Measurements from ENCODE around the gene NPC1. TPM values are rescaled to one million over a fixed set of nuclear protein-coding genes. Genes with fewer than 3 reads are reported as not detected.
"Not testable (repeated sequence)": the region's sequence is repeated elsewhere in the genome, so short reads cannot be mapped to it uniquely, and the experiment has no call there.

NPC1 gene
- total RNA-seq, 1 donor from 2014 or later: 30.1 TPM

- Mint-ChIP-seq H3K4me1 (ENCODE audit: low read depth) (peaks cover 35% of the 10 kb centered on the region), H3K4me3 (no peak overlapping the region), H3K27me3 (ENCODE audit: insufficient read depth) (no peaks in the 10 kb centered on the region), H3K27ac (no peak overlapping the region), H3K36me3 (ENCODE audit: low read depth) (no peaks in the 10 kb centered on the region), H3K9me3 (peaks cover under 1% of the 10 kb centered on the region)
- no peak for DNase-seq (ENCODE audit: low spot score)
- intact Hi-C loops (cut with micrococcal nuclease): loop anchor here (1.0 to 5.0 kb wide), 6 partner anchors 19 to 421 kb away; partner anchors contain the start of gene NPC1
These were observed 88.2 kb downstream of the NPC1 start for GRCh38 chr18:23498117-23498516.

DNA sequence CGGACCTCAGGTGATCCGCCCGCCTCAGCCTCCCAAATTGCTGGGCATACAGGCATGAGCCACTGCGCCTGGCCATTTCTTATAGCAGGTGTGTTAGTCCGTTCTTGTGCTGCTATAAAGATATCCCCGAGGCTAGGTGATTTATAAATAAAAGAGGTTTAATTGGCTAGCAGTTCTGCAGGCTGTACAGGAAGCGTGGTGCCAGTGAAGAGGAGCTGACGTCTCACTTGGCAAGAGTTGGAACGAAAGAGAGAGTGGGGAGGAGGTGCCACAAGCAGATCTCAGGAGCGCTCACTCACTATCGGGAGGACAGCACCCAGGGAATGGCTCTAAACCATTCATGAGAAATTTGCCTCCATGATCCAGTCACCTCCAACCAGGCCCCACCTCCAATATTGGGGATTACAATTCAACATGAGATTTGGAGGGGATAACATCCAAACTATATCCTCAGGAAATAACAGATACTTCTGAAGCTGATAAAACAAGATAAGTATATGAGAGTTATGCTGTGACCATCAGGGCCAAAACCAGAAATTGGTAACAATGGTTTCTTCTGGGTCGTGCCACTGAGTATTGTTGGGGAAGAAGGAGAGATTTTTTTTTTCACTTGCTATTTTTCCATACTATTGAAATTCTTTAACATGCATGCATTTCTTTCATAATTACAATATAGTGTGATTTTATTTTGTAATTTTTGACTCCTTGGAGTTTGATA, 90.4 kb downstream of the NPC1 start:
- Mint-ChIP-seq H3K4me1 (ENCODE audit: low read depth) (peaks cover 20% of the 10 kb centered on the region), H3K27ac (no peak overlapping the region), H3K4me3 (no peak overlapping the region), H3K36me3 (ENCODE audit: low read depth) (no peaks in the 10 kb centered on the region), H3K27me3 (ENCODE audit: insufficient read depth) (no peaks in the 10 kb centered on the region), H3K9me3 (peaks cover 3% of the 10 kb centered on the region)
- intact Hi-C loops (cut with micrococcal nuclease): loop anchor here (5.0 kb wide), 1 partner anchor 331 kb away; no protein-coding TSS in a partner anchor
- DNase-seq (ENCODE audit: low spot score): no peak

- DNase-seq (ENCODE audit: low spot score): no peak
- H3K27ac Mint-ChIP-seq: no peak overlapping the region
- peaks cover 25% of the 10 kb centered on the region for H3K4me1 Mint-ChIP-seq (ENCODE audit: low read depth)
- no peaks in the 10 kb centered on the region for H3K36me3 Mint-ChIP-seq (ENCODE audit: low read depth)
- peaks cover 3% of the 10 kb centered on the region for H3K9me3 Mint-ChIP-seq
- no peak overlapping the region for H3K4me3 Mint-ChIP-seq
- no peaks in the 10 kb centered on the region for H3K27me3 Mint-ChIP-seq (ENCODE audit: insufficient read depth)
- intact Hi-C loops (cut with micrococcal nuclease): loop anchor here (5.0 kb wide), 1 partner anchor 332 kb away; no protein-coding TSS in a partner anchor
These were observed 91.3 kb downstream of the NPC1 start for GRCh38 chr18:23494992-23495391.

GRCh38 chr18:23493654-23494053, 92.7 kb downstream of the NPC1 start:
- peaks cover 17% of the 10 kb centered on the region for H3K4me1 Mint-ChIP-seq (ENCODE audit: low read depth)
- H3K27me3 Mint-ChIP-seq (ENCODE audit: insufficient read depth): no peaks in the 10 kb centered on the region
- H3K4me3 Mint-ChIP-seq: no peak overlapping the region
- no peak overlapping the region for H3K27ac Mint-ChIP-seq
- DNase-seq (ENCODE audit: low spot score): no peak
- no peaks in the 10 kb centered on the region for H3K36me3 Mint-ChIP-seq (ENCODE audit: low read depth)
- H3K9me3 Mint-ChIP-seq: peaks cover 3% of the 10 kb centered on the region
- intact Hi-C loops (cut with micrococcal nuclease): no loop called here

DNA sequence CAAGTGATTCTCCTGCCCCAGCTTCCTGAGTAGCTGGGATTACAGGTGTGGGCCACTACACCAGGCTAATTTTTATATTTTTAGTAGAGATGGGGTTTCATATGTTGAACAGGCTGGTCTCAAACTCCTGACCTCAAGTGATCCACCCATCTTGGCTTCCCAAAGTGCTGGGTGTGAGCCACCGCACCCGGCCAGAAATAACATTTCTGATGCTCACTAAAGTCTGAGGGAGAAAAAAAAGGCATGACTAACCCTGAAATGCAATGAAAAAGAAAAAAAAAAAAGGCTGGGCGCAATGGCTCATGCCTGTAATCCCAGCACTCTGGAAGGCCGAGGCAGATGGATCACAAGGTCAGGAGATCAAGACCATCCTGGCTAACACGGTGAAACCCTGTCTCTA, 96.7 kb downstream of the NPC1 start:
- H3K4me3 Mint-ChIP-seq; H3K27ac Mint-ChIP-seq; H3K27me3 Mint-ChIP-seq (ENCODE audit: insufficient read depth); DNase-seq (ENCODE audit: low spot score); H3K9me3 Mint-ChIP-seq; intact Hi-C loops (cut with micrococcal nuclease); H3K36me3 Mint-ChIP-seq (ENCODE audit: low read depth): not testable (repeated sequence)
- peaks cover 25% of the 10 kb centered on the region for H3K4me1 Mint-ChIP-seq (ENCODE audit: low read depth)

- Mint-ChIP-seq H3K4me3 (peak overlapping the region; percentile 43), H3K27me3 (ENCODE audit: insufficient read depth) (no peaks in the 10 kb centered on the region), H3K9me3 (peaks cover 1% of the 10 kb centered on the region), H3K27ac (peak overlapping the region; percentile 66), H3K4me1 (ENCODE audit: low read depth) (peaks cover 30% of the 10 kb centered on the region), H3K36me3 (ENCODE audit: low read depth) (peaks cover 5% of the 10 kb centered on the region)
- intact Hi-C loops (cut with micrococcal nuclease): no loop called here
- DNase-seq (ENCODE audit: low spot score): peak; percentile 41
These were observed 98.4 kb downstream of the NPC1 start for GRCh38 chr18:23487738-23488570.

- no peak overlapping the region for H3K27ac Mint-ChIP-seq
- no peaks in the 10 kb centered on the region for H3K9me3 Mint-ChIP-seq
- DNase-seq (ENCODE audit: low spot score): no peak
- peaks cover 29% of the 10 kb centered on the region for H3K4me1 Mint-ChIP-seq (ENCODE audit: low read depth)
- H3K4me3 Mint-ChIP-seq: no peak overlapping the region
- intact Hi-C loops (cut with micrococcal nuclease): no loop called here
- H3K27me3 Mint-ChIP-seq (ENCODE audit: insufficient read depth): no peaks in the 10 kb centered on the region
- H3K36me3 Mint-ChIP-seq (ENCODE audit: low read depth): peaks cover 11% of the 10 kb centered on the region
These were observed 100.9 kb downstream of the NPC1 start for GRCh38 chr18:23485386-23485785.

GRCh38 chr18:23484561-23485182, 101.6 kb downstream of the NPC1 start:
- peaks cover 25% of the 10 kb centered on the region for H3K4me1 Mint-ChIP-seq (ENCODE audit: low read depth)
- no peaks in the 10 kb centered on the region for H3K9me3 Mint-ChIP-seq
- H3K27ac Mint-ChIP-seq: no peak overlapping the region
- DNase-seq (ENCODE audit: low spot score): no peak
- H3K4me3 Mint-ChIP-seq: no peak overlapping the region
- H3K27me3 Mint-ChIP-seq (ENCODE audit: insufficient read depth): no peaks in the 10 kb centered on the region
- H3K36me3 Mint-ChIP-seq (ENCODE audit: low read depth): peaks cover 18% of the 10 kb centered on the region
- intact Hi-C loops (cut with micrococcal nuclease): no loop called here

Other genes with a start within 250 kb of the NPC1 start
- gene RIOK3, start 133.2 kb downstream of the NPC1 start, total RNA-seq: 40.8 and 52.2 TPM in 2 replicates
- gene RMC1, start 83.0 kb downstream of the NPC1 start, total RNA-seq: 56.3 and 56.7 TPM in 2 replicates
- not detected in 2 replicates for gene ANKRD29, start 76.4 kb upstream of the NPC1 start, total RNA-seq
- not detected in 2 replicates for gene LAMA3, start 102.9 kb upstream of the NPC1 start, total RNA-seq

Data from activated T-helper 1 cell treated with anti-CD3 and anti-CD28 coated beads, Interleukin-12 subunit alpha, Interleukin-12 subunit beta, Interleukin-2, Interleukin-4 antibody, amounts not matched to agents 30 ng/mL and 10 ng/mL and 1 ng/mL, durations not matched to agents 14 hours and 24 hours and 36 hours (primary cell).